ENCODE results near the gene GDPD5.

The GDPD5 gene

DNA sequence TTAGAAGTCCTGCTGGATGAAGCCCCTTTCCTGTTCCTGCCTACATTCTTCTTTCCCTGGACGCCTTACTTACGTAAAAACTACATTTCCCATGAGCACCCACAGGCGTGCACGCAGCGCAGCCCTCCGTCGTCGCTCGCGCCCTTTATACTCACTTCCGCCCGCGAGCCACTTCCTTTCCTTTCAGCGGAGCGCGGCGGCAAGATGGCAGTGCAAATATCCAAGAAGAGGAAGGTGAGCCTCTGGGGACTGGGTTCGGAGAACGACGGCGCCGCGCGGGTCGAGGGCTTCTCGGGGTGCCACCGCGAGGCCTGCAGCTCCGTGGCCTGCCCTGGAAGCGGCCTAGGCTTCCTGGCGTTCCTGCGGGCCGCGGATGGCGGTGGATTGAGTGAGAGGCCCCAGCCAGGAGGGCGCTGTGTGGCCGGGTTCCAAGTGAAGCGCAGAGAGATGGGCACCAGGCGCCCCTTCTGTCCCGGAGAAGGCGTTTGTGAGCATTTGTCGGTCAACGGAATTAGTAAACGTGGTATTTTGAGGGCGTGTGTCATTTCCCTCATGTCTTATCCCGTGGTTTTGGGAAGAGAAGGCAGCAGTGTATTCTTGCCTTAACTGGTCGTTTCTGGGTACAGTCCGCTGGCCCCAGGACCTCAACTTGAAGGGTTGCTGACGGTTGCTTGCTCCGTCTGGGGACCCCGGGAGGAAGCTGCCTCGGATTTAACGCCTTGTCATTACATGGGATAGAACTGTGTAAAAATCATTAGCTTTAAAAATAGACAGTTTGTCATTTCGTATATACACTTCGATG, 126.2 kb downstream of the GDPD5 start, which contains the start of gene RPS3:
TSS of gene RPS3 (plus strand) at position 175 of the 802 bp plus-strand sequence. CDS start at position 205, 30 bp downstream.
- DNase-seq (ENCODE audit: low read depth) = peak; percentile 83

DNA sequence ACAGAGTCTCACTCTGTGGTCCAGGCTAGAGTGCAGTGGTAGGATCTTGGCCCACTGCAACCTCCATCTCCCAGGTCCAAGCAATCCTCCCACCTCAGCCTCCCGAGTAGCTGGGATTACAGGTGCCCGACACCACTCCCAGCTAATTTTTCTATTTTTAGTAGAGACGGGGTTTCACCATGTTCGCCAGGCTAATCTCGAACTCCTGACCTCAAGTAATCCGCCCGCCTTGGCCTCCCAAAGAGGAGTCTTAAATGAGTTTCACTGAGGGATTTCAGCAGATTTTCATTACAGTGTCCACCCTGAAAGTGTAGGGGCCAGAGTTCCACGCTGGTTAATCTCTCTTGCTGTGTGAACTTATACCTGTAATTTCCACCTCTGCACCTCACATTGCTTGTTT, 126.8 kb downstream of the GDPD5 start:
- no peak for DNase-seq (ENCODE audit: low read depth)

DNA sequence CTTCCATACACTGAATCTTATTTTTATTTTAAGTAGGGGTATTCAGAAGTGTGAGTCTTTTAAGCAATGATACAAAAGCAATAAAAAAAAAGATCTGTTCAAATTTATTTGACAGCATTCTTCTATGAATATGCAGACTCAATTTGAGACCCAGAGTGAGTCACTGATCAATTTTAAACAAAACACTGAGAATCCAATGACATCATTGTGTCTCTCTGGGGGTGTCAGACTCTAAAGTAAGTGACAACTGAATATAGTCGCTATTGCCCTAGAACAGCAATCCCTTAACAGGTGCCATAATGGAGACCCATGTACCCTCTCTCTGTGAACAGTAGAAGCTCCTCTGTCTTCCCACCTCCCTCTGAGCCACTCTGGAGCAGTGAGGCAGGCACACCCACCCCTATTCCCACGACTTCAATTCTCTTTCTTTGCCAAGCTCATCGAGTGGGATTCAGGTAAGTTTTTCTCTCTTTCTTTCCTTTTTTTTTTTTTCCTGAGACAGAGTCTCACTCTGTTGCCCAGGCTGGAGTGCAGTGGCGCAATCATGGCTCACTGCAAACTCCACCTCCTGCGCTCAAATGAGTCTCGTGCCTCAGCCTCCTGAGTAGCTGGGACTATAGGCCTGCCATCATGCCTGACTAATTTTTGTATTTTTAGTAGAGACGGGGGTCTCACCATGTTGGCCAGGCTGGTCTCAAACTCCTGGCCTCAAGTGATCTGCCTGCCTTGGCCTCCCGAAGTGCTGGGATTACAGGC, 131.5 kb downstream of the GDPD5 start:
- DNase-seq (ENCODE audit: low read depth) = no peak

DNA sequence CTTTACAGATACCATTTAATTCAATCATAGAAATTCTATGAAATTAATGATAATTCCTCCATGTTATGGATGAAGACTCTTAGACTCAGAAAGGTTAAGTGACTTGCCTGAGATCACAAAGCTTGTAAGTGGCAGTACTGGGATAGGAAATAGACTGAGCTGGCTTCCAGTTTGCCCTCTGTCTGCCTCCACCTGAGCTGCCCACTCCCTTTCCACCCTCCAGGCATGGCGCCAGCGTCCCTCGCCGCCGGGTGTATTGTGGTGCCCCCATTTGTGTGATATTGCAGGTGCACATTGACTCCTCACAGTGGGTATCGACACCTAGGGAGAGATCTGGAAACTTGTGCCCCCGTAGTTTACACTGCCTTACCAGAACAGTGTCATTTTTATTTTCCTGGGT, 135.8 kb downstream of the GDPD5 start:
- no peak for DNase-seq (ENCODE audit: low read depth)

DNA sequence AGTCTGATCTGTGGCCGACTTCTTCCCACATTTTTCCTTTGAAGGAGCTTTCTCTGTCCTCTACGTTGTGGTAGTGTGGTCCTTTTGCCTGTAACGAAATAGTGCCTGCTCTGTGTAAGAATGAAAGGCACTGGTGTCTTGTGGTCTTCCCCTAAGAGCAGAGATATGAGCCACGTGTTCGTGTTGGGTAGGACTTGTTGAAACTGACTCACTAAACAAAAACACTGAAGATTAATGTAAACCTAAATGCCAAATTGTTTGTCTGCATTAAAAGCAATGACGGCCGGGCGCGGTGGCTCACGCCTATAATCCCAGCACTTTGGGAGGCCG, 136.5 kb downstream of the GDPD5 start:
- no peak for DNase-seq (ENCODE audit: low read depth)

DNA sequence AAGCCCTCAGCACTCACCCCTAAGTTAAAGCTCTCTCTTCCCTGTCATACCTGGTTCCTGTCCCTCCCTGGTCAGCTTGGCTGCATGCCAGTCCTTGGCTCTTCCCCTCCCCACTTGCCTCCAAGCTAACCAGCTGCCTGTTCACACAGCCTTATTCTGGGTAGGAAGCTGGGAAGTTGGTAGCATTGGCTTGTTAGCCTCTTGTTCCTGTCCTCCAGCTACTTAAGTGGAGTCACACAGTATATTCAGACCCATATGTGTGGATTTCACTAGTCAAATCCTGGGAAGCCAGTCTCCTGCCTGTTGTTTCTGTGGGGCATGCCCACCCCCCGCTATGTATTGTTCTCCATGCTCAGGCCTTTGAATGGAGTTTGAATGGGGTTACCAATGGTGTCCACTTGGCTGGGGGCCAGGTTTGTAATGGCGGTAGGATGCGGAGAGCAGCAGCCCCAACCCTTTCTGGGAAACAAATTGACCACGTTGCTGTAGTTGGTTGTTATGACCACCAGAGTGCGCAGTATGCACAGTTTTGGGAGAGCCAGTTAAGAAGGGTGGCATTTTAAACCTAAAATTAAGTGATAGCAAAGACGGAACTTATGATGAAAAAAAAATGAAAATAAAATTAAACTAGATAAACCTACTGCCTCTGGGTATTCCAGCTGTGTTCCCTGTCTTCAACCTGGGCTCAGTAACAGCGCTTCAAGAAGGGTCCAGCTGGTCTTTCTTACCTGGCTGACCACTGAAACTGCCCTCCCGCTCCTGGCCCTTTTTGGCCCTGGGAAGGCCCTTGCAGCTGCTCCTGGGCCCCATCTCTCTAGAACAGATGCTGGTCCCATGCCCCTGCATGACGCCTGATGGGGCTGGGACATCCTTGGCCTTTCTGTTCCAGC, 137.1 kb downstream of the GDPD5 start:
- DNase-seq (ENCODE audit: low read depth) = peak; percentile 57

DNA sequence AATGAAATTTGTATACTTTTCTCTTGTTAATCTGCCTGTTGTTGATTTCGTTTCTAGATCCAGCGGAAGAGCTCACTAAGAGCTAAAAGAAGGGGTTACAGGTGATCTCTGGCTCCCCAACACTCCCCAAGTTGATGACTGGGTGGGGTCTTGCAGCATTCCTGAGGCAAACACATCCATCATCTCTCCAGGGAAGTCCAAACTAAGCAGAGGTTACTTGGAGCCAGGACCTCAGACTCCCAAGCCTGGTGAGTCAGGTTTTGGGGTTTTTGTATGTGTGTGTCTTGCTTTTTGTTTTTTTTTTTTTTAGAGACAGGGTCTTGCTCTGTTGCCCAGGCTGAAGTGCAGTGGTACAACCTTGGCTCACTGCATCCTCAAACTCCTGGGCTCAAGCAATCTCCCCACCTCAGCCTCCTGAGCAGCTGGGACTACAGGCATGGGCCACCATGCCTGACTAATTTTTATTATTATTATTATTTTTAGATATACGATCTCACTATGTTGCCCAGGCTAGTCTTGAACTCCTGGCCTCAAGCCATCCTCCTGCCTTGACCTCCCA, 137.9 kb downstream of the GDPD5 start:
- DNase-seq (ENCODE audit: low read depth) = no peak

DNA sequence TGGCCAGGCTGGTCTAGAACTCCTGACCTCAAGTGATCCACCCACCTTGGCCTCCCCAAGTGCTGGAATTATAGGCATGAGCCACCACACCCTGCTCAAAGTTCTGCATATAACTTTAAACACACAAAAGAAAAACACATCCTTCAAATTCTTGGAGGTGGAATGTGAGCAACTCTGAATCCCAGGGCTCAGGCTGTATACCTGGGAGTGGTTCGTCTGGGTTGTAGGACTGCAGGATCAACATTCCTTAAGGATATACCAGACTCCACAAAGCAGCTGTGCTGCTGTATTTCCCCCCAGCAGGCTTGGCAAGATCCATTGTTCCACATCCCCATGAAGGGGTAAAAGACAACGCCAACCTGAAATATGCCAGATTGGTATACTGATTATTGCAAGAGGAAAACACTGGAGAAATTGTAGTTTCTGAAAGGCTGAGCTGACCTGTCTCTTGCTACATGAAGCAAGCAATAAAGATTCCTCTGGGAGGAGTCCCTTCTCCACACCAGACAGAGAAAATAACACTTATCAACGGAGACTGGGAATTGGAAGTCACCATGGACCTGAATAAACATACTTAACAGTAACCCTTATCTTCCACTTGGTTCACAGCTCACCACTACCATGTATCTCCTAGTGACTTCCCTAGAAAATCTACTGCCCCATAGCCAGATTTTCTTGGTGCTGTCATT, 138.7 kb downstream of the GDPD5 start:
- DNase-seq (ENCODE audit: low read depth) = no peak
